ENCODE results near the gene KNTC1. TPM values are rescaled to one million over a fixed set of nuclear protein-coding genes. Genes with fewer than 3 reads are reported as not detected.

KNTC1 gene
- polyA plus RNA-seq, 1 donor (not counting 4 experiments of a cell fraction or from before 2014, with no cell fraction given), result 18.6 TPM

DNA sequence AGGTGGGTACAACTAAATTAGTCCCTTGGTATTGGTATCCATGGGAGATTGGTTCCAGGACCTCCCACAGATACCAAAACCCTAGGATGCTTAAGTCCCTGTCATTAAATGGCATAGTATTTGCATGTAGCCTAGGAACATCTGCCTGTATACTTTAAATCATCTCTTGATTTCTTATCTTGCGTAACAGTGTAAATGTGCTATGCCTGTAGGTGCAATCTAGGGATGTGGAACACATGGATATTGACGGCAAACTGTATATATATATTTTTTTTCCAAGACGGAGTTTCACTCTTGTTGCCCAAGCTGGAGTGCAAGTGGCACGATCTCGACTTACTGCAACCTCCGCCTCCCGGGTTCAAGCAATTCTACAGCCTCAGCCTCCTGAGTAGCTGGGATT, 1.5 kb downstream of the KNTC1 start:
- peaks cover 2 to 8% of the 10 kb centered on the region in 2 experiments for H3K36me3 ChIP-seq (ENCODE audit: control insufficient read depth in 2 of 2, extremely low read depth in 1 of 2, insufficient read depth in 2 of 2, low read length in 2 of 2)
- dilution Hi-C loops (cut with MboI; ENCODE audit: extremely low pct_ligation_motif_present, low sequenced_read_pairs), result no loop called here

DNA sequence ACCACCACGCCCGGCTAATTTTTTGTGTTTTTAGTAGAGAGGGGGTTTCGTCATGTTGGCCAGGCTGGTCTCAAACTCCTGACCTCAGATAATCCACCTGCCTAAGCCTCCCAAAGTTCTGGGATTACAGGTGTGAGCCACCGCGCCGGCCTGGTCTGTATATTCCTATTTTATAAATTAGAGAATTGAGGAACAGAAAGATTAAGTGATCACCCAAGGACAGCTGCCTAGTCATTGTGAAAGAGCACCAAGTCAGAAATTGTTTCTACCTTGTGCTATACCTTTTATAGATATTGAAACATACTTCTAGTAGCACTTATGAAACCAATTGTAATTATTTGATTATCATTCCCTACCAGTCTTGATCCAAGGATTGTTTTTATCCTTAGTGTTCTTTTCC, 1.9 kb downstream of the KNTC1 start:
- Histone ChIP-seq H3K4me3 (ENCODE audit: control insufficient read depth in 2 of 3, extremely low read depth in 1 of 3, insufficient read depth in 2 of 3, low read depth in 1 of 3, low read length in 3 of 3) (no peak overlapping the region), H3K79me2 (ENCODE audit: control insufficient read depth, insufficient read depth, low read length) (peaks cover 66% of the 10 kb centered on the region), H4K20me1 (ENCODE audit: control insufficient read depth, extremely low read depth, insufficient read depth, low read length) (peaks cover 5% of the 10 kb centered on the region), H3K4me2 (ENCODE audit: control insufficient read depth, extremely low read depth, insufficient read depth, low read depth, low read length) (no peak overlapping the region), H3K27ac (ENCODE audit: control insufficient read depth, insufficient read depth, low read length) (no peak overlapping the region), H3K9me3 (ENCODE audit: control insufficient read depth, low read depth, low read length) (no peaks in the 10 kb centered on the region), H3K4me1 (ENCODE audit: control insufficient read depth, extremely low read depth, insufficient read depth, low read length) (peaks cover 8% of the 10 kb centered on the region), H3K36me3 (ENCODE audit: control insufficient read depth in 2 of 2, extremely low read depth in 1 of 2, insufficient read depth in 2 of 2, low read length in 2 of 2) (peaks cover 2 to 8% of the 10 kb centered on the region in 2 experiments), H3K9me1 (ENCODE audit: control insufficient read depth, extremely low read depth, insufficient read depth, low read length) (no peaks in the 10 kb centered on the region), H2AFZ (ENCODE audit: control insufficient read depth, low read length) (no peak overlapping the region), H3K9ac (ENCODE audit: control insufficient read depth, extremely low read depth, insufficient read depth, low read length) (no peak overlapping the region), H3K27me3 (ENCODE audit: control insufficient read depth, extremely low read depth, insufficient read depth, low read length) (no peaks in the 10 kb centered on the region)
- DNase-seq (ENCODE audit: low read depth, low spot score) (no peak), FAIRE-seq (no peak)
- dilution Hi-C loops (cut with MboI; ENCODE audit: extremely low pct_ligation_motif_present, low sequenced_read_pairs), result no loop called here
- TF ChIP-seq EZH2 (IDR thresholded peaks at IDR 0.05; ENCODE audit: low read length), result no peak
- TF ChIP-seq, protein P1, sequence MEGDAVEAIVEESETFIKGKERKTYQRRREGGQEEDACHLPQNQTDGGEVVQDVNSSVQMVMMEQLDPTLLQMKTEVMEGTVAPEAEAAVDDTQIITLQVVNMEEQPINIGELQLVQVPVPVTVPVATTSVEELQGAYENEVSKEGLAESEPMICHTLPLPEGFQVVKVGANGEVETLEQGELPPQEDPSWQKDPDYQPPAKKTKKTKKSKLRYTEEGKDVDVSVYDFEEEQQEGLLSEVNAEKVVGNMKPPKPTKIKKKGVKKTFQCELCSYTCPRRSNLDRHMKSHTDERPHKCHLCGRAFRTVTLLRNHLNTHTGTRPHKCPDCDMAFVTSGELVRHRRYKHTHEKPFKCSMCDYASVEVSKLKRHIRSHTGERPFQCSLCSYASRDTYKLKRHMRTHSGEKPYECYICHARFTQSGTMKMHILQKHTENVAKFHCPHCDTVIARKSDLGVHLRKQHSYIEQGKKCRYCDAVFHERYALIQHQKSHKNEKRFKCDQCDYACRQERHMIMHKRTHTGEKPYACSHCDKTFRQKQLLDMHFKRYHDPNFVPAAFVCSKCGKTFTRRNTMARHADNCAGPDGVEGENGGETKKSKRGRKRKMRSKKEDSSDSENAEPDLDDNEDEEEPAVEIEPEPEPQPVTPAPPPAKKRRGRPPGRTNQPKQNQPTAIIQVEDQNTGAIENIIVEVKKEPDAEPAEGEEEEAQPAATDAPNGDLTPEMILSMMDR (optimal IDR thresholded peaks at IDR 0.05 in 1 of 3, IDR thresholded peaks at IDR 0.05 in 1 of 3, conservative IDR thresholded peaks at IDR 0.05 in 1 of 3; ENCODE audit: extremely low read depth in 1 of 3, insufficient read depth in 2 of 3, low read length in 3 of 3), result no peak

More for the DNA sequence above, 1.5 kb downstream of the KNTC1 start:
- TF ChIP-seq, protein P1 (optimal IDR thresholded peaks at IDR 0.05 in 1 of 3, IDR thresholded peaks at IDR 0.05 in 1 of 3, conservative IDR thresholded peaks at IDR 0.05 in 1 of 3; ENCODE audit: extremely low read depth in 1 of 3, insufficient read depth in 2 of 3, low read length in 3 of 3), result no peak
- TF ChIP-seq EZH2 (IDR thresholded peaks at IDR 0.05; ENCODE audit: low read length), result no peak
- Histone ChIP-seq H3K4me2 (ENCODE audit: control insufficient read depth, extremely low read depth, insufficient read depth, low read depth, low read length) (peak overlapping the region; percentile 88), H3K9ac (ENCODE audit: control insufficient read depth, extremely low read depth, insufficient read depth, low read length) (peak overlapping the region; percentile 100), H3K9me1 (ENCODE audit: control insufficient read depth, extremely low read depth, insufficient read depth, low read length) (no peaks in the 10 kb centered on the region), H3K27me3 (ENCODE audit: control insufficient read depth, extremely low read depth, insufficient read depth, low read length) (no peaks in the 10 kb centered on the region), H3K27ac (ENCODE audit: control insufficient read depth, insufficient read depth, low read length) (no peak overlapping the region), H3K4me3 (ENCODE audit: control insufficient read depth in 2 of 3, extremely low read depth in 1 of 3, insufficient read depth in 2 of 3, low read depth in 1 of 3, low read length in 3 of 3) (peak overlapping the region in 1 of 3 experiments; percentile 93), H3K9me3 (ENCODE audit: control insufficient read depth, low read depth, low read length) (no peaks in the 10 kb centered on the region), H2AFZ (ENCODE audit: control insufficient read depth, low read length) (no peak overlapping the region), H3K79me2 (ENCODE audit: control insufficient read depth, insufficient read depth, low read length) (peaks cover 70% of the 10 kb centered on the region), H3K4me1 (ENCODE audit: control insufficient read depth, extremely low read depth, insufficient read depth, low read length) (peaks cover 13% of the 10 kb centered on the region), H4K20me1 (ENCODE audit: control insufficient read depth, extremely low read depth, insufficient read depth, low read length) (peaks cover 9% of the 10 kb centered on the region)
- no peak for DNase-seq (ENCODE audit: low read depth, low spot score)
- no peak for FAIRE-seq

All from keratinocyte (primary cell).